HepG2 (cell line): ENCODE measurements around the gene MRPS17. TPM values are rescaled to one million over a fixed set of nuclear protein-coding genes. Genes with fewer than 3 reads are reported as not detected.

Source experiments
- AGO1 ChIP-seq: fragments of 200-400 bp; formaldehyde crosslinking; IDR thresholded peaks from 2 replicates; pipeline ENCODE4 v1.6.1; 2017; ENCODE audit warnings: mild to moderate bottlenecking, low read depth, low read length, moderate library complexity; ENCODE audit not compliant: poor library complexity, severe bottlenecking
- ARNT2 ChIP-seq: sonication (generic); formaldehyde crosslinking; IDR thresholded peaks from 2 replicates; pipeline ENCODE4 v1.8.0; 2022; ENCODE audit warnings: mild to moderate bottlenecking, low read depth, missing genetic modification reagents, moderate library complexity
- CREM ChIP-seq, 2 experiments: sonication (generic) in 1 of 2; formaldehyde crosslinking in 1 of 2; IDR thresholded peaks; 2 replicates each; pipeline versions ENCODE4 v1.4.0 to v1.6.1; 2016 to 2020; ENCODE audit warnings: antibody characterized with exemption in 1 of 2, mild to moderate bottlenecking in 1 of 2, missing genetic modification reagents in 1 of 2
- DBP ChIP-seq: sonication (generic); formaldehyde crosslinking; IDR thresholded peaks from 2 replicates; pipeline ENCODE4 v1.4.0; 2020; ENCODE audit warnings: missing genetic modification reagents; ENCODE audit errors: not compliant biosample characterization
- FOXA3 ChIP-seq: IDR thresholded peaks from 2 replicates; pipeline ENCODE4 v1.6.1; 2016; ENCODE audit warnings: missing genetic modification reagents, missing compliant biosample characterization
- HDAC2 ChIP-seq: sonication (generic); formaldehyde crosslinking; IDR thresholded peaks from 2 replicates; pipeline ENCODE4 v1.4.0; 2020; ENCODE audit warnings: missing genetic modification reagents
- HMGA1 ChIP-seq: sonication (generic); formaldehyde crosslinking; conservative IDR thresholded peaks from 2 replicates; pipeline ENCODE4 v1.4.0; 2020; ENCODE audit warnings: missing genetic modification reagents
- HNRNPK ChIP-seq: fragments of 200-400 bp; formaldehyde crosslinking; IDR thresholded peaks from 2 replicates; pipeline ENCODE4 v1.6.1; 2018; ENCODE audit warnings: low read length, low read depth, moderate library complexity, mild to moderate bottlenecking; ENCODE audit not compliant: poor library complexity, severe bottlenecking
- MAFG ChIP-seq: sonication (generic); formaldehyde crosslinking; IDR thresholded peaks from 2 replicates; pipeline ENCODE4 v1.5.1; 2020; ENCODE audit warnings: mild to moderate bottlenecking, missing genetic modification reagents
- MAZ ChIP-seq, 2 experiments: sonication (generic) in 1 of 2; formaldehyde crosslinking in 1 of 2; IDR thresholded peaks; 2 replicates each; pipeline versions ENCODE4 v1.5.0 to v1.6.1; 2012 to 2020; ENCODE audit warnings: low read depth in 2 of 2, mild to moderate bottlenecking in 2 of 2, borderline replicate concordance in 1 of 2, improper control_type of control experiment in 1 of 2, low read length in 1 of 2, missing genetic modification reagents in 1 of 2, moderate library complexity in 1 of 2
- POGK ChIP-seq: sonication (generic); formaldehyde crosslinking; conservative IDR thresholded peaks from 2 replicates; pipeline ENCODE4 v1.8.0; 2022; ENCODE audit warnings: mild to moderate bottlenecking, moderate library complexity, missing genetic modification reagents
- ZBTB7A ChIP-seq: sonication (generic); formaldehyde crosslinking; IDR thresholded peaks from 2 replicates; pipeline ENCODE4 v1.8.0; 2022; ENCODE audit warnings: mild to moderate bottlenecking, missing genetic modification reagents
- ZNF253 ChIP-seq: sonication (generic); formaldehyde crosslinking; IDR thresholded peaks from 2 replicates; pipeline ENCODE4 v1.8.0; 2022; ENCODE audit warnings: mild to moderate bottlenecking, missing genetic modification reagents, borderline replicate concordance
- ZNF598 ChIP-seq: sonication (generic); formaldehyde crosslinking; IDR thresholded peaks from 2 replicates; pipeline ENCODE4 v1.5.1; 2020; ENCODE audit warnings: mild to moderate bottlenecking, missing genetic modification reagents, borderline replicate concordance
- polyA plus RNA-seq, 8 experiments: library from polyadenylated mRNA; depleted of rRNA in 3 of 8; stranded (reverse) in 7 of 8; unstranded in 1 of 8; fragments of >200 nt; fragmentation: Illumina TruSeq in 4 of 8; extraction: Trizol in 4 of 8; gene quantifications; 2 replicates each; pipeline versions ENCODE4 v1.2.1 to v1.2.3, GENCODE V29; 2011 to 2016; ENCODE audit warnings: low read depth in 4 of 8, missing spikeins in 1 of 8, mixed read lengths in 1 of 8; ENCODE audit not compliant: insufficient read depth in 1 of 8
- total RNA-seq, 5 experiments: library from RNA; depleted of rRNA; stranded (reverse); fragments of >200 nt; fragmentation: Illumina TruSeq; extraction: Trizol; gene quantifications; 2 replicates each; pipeline ENCODE4 v1.2.3, GENCODE V29; 2016; ENCODE audit warnings: low read depth in 1 of 5
- TF ChIP-seq, protein P1 (sequence below): sonication (generic); formaldehyde crosslinking; IDR thresholded peaks from 2 replicates; pipeline ENCODE4 v1.4.0; 2020; ENCODE audit warnings: mild to moderate bottlenecking, missing genetic modification reagents, borderline replicate concordance
- TF ChIP-seq, protein P2 (sequence below): IDR thresholded peaks from 2 replicates; pipeline ENCODE4 v1.6.1; 2016; ENCODE audit warnings: missing genetic modification reagents, missing compliant biosample characterization

The MRPS17 gene
- total and polyA plus RNA-seq, 2 of the 13 experiments (the other 11 are each of a cell fraction or from before 2014, with no cell fraction given): 14.9 to 31.3 TPM

- TF ChIP-seq CREM (IDR thresholded peaks at IDR 0.05) (no peak), CREM (CRISPR knock-in tag; IDR thresholded peaks at IDR 0.05) (no peak), ZBTB7A (no peak), ARNT2 (no peak), HDAC2 (CRISPR knock-in tag) (no peak), AGO1 (no peak), HMGA1 (CRISPR knock-in tag) (no peak), HNRNPK (no peak), MAFG (no peak), ZNF598 (CRISPR knock-in tag) (no peak), FOXA3 (CRISPR knock-in tag) (no peak), DBP (no peak), MAZ (IDR thresholded peaks at IDR 0.05; ENCODE audit: borderline replicate concordance, low read depth, low read length) (no peak), MAZ (CRISPR knock-in tag; IDR thresholded peaks at IDR 0.05; ENCODE audit: low read depth) (no peak), POGK (CRISPR knock-in tag) (no peak; the same call in 1 of the 2 replicates), ZNF253 (no peak)
- TF ChIP-seq, protein P1, sequence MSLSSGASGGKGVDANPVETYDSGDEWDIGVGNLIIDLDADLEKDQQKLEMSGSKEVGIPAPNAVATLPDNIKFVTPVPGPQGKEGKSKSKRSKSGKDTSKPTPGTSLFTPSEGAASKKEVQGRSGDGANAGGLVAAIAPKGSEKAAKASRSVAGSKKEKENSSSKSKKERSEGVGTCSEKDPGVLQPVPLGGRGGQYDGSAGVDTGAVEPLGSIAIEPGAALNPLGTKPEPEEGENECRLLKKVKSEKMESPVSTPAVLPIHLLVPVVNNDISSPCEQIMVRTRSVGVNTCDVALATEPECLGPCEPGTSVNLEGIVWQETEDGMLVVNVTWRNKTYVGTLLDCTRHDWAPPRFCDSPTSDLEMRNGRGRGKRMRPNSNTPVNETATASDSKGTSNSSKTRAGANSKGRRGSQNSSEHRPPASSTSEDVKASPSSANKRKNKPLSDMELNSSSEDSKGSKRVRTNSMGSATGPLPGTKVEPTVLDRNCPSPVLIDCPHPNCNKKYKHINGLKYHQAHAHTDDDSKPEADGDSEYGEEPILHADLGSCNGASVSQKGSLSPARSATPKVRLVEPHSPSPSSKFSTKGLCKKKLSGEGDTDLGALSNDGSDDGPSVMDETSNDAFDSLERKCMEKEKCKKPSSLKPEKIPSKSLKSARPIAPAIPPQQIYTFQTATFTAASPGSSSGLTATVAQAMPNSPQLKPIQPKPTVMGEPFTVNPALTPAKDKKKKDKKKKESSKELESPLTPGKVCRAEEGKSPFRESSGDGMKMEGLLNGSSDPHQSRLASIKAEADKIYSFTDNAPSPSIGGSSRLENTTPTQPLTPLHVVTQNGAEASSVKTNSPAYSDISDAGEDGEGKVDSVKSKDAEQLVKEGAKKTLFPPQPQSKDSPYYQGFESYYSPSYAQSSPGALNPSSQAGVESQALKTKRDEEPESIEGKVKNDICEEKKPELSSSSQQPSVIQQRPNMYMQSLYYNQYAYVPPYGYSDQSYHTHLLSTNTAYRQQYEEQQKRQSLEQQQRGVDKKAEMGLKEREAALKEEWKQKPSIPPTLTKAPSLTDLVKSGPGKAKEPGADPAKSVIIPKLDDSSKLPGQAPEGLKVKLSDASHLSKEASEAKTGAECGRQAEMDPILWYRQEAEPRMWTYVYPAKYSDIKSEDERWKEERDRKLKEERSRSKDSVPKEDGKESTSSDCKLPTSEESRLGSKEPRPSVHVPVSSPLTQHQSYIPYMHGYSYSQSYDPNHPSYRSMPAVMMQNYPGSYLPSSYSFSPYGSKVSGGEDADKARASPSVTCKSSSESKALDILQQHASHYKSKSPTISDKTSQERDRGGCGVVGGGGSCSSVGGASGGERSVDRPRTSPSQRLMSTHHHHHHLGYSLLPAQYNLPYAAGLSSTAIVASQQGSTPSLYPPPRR: no peak
- TF ChIP-seq, protein P2, sequence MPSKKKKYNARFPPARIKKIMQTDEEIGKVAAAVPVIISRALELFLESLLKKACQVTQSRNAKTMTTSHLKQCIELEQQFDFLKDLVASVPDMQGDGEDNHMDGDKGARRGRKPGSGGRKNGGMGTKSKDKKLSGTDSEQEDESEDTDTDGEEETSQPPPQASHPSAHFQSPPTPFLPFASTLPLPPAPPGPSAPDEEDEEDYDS (CRISPR knock-in tag): no peak; the same call in 1 of the 2 replicates
Measured at GRCh38 chr7:55965100-55965470, 13.4 kb downstream of the MRPS17 start (continued).
